Activated B cell treated with CpG ODN at 0.5 μM for 24 hours (primary cell): ENCODE results near the gene GPN1. TPM values are rescaled to one million over a fixed set of nuclear protein-coding genes. Genes with fewer than 3 reads are reported as not detected.
A peak's percentile ranks its signal among the peaks of the same experiment; 100 is the strongest.
"Not testable (repeated sequence)": the region's sequence is repeated elsewhere in the genome, so short reads cannot be mapped to it uniquely, and the experiment has no call there.

Experiments used
- ATAC-seq: fragments of 200-7000 bp; cut with Tn5 transposase; one replicate; pipeline ENCODE4 v1.10.0; 2021; ENCODE audit warnings: low read depth, mild to moderate bottlenecking, moderate library complexity
- CTCF ChIA-PET: fragments of 350-600 bp; sonication (Branson Sonifier 250); formaldehyde crosslinking; loops from one replicate; lab custom pipeline; 2021; ENCODE audit warnings: antibody characterized with exemption; lab: Charles Lee
- POLR2A ChIA-PET: fragments of 350-600 bp; sonication (Branson Sonifier 250); formaldehyde crosslinking; loops from one replicate; lab custom pipeline; 2021; ENCODE audit warnings: antibody characterized with exemption; lab: Charles Lee
- DNase-seq: peaks from one replicate; pipeline ENCODE4 v3.0.0; 2022
- H3K27ac Mint-ChIP-seq: one replicate; pipeline ENCODE4 v1.8.0; 2020; ENCODE audit warnings: mixed read lengths
- H3K27me3 Mint-ChIP-seq: one replicate; pipeline ENCODE4 v1.8.0; 2021; ENCODE audit warnings: mixed read lengths
- H3K36me3 Mint-ChIP-seq: one replicate; pipeline ENCODE4 v1.8.0; 2021; ENCODE audit warnings: low read depth, mixed read lengths
- H3K4me1 Mint-ChIP-seq: one replicate; pipeline ENCODE4 v1.8.0; 2021; ENCODE audit warnings: mixed read lengths
- H3K4me3 Mint-ChIP-seq: one replicate; pipeline ENCODE4 v1.8.0; 2020; ENCODE audit warnings: mild to moderate bottlenecking, mixed read lengths
- H3K9me3 Mint-ChIP-seq: one replicate; pipeline ENCODE4 v1.8.0; 2020; ENCODE audit warnings: mixed read lengths
- intact Hi-C: fragments of 100-400 bp; cut with micrococcal nuclease; formaldehyde crosslinking; loops from one replicate; pipeline ENCODE4 v1.15.1; 2024
- total RNA-seq: library from RNA; stranded (reverse); gene quantifications from 2 replicates; pipeline ENCODE4 v1.2.3, GENCODE V29; 2022
- TF ChIP-seq, protein P1 (sequence below): fragments of 200-600 bp; IDR thresholded peaks from one replicate; pipeline ENCODE4 v1.8.0; 2022; ENCODE audit warnings: antibody characterized with exemption, mild to moderate bottlenecking

The GPN1 gene
- total RNA-seq, 1 donor from 2014 or later = 39.3 TPM

DNA sequence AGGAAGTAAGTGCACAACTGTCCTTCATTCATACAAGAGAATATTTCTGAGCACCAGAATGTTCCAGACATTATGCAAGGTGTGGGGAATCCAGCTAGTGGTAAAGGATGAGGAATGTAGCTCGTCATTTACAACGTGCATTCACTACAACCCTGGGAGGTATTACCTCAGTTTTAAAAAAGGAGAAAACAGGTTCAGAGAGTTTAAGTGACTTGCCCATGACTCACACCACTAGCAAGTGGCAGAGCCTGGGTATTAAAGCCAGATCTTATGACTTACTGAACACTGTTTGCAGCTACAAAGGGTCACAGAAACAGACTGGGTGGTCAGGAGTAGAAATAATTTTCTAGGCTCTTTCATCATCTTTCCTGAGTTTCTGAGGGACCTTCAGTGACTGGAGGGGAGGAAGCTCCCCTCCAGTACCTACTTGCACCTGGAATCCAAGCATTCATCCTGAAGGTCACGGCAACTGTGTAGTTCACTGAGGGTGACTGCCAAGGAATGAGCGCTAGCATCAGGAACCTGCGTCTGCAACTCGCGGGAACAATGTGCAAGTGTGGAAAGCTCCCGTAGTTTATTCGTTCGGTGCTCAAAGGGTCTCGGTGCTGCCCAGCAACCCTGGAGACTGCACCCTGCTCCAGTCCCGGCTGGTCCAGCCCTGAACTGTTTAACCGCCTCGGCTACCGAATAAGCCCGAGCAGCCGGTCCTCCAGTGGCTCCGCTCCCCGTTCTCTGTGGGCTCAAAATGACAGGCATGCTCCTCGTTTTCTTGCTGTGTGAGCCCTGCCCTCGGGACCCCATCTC, 685 bp upstream of the GPN1 start:
- no peaks in the 10 kb centered on the region for H3K27me3 Mint-ChIP-seq
- TF ChIP-seq, protein P1, sequence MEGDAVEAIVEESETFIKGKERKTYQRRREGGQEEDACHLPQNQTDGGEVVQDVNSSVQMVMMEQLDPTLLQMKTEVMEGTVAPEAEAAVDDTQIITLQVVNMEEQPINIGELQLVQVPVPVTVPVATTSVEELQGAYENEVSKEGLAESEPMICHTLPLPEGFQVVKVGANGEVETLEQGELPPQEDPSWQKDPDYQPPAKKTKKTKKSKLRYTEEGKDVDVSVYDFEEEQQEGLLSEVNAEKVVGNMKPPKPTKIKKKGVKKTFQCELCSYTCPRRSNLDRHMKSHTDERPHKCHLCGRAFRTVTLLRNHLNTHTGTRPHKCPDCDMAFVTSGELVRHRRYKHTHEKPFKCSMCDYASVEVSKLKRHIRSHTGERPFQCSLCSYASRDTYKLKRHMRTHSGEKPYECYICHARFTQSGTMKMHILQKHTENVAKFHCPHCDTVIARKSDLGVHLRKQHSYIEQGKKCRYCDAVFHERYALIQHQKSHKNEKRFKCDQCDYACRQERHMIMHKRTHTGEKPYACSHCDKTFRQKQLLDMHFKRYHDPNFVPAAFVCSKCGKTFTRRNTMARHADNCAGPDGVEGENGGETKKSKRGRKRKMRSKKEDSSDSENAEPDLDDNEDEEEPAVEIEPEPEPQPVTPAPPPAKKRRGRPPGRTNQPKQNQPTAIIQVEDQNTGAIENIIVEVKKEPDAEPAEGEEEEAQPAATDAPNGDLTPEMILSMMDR = no peak
- ChIA-PET CTCF (interaction anchor here (1.0 kb wide), 1 partner anchor 54 kb away, joined by 3 read pairs; no protein-coding TSS in a partner anchor), POLR2A (interaction anchor here (0.6 to 2.1 kb wide), 12 partner anchors 36 to 1266 kb away, joined by 3 to 20 read pairs (median 6); partner anchors contain the start of genes BABAM2, EIF2B4, GTF3C2 and MPV17)
- no peak for DNase-seq
- peaks cover 12% of the 10 kb centered on the region for H3K4me1 Mint-ChIP-seq
- H3K4me3 Mint-ChIP-seq = no peak overlapping the region
- intact Hi-C loops = loop anchor here (1.0 to 10.0 kb wide), 8 partner anchors 139 to 557 kb away; partner anchors contain the start of genes ATRAID, EIF2B4, GTF3C2 and IFT172
- no peak overlapping the region for H3K27ac Mint-ChIP-seq
- no peaks in the 10 kb centered on the region for H3K9me3 Mint-ChIP-seq
- peak; percentile 35 for ATAC-seq
- peaks cover 41% of the 10 kb centered on the region for H3K36me3 Mint-ChIP-seq

DNA sequence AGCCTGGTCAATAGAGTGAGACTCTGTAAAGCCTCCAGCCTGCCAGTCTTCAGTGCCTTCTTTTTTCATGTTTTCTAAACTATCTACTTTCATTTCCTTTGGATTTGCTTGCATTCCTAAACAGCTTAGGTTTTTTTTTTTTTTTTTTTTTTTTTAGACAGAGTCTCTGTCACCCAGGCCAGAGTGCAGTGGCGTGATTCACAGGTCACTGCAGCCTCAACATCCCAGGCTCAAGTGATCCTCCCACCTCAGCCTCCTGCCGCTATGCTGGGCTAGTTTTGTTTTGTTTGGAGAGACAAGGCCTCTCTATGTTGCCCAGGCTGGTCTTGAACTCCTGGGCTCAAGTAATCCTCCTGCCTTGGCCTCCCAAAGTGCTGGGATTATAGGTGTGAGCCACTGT, 1.4 kb downstream of the GPN1 start:
- POLR2A ChIA-PET, H3K27ac Mint-ChIP-seq, H3K27me3 Mint-ChIP-seq, DNase-seq, ATAC-seq, intact Hi-C loops, H3K9me3 Mint-ChIP-seq, H3K4me3 Mint-ChIP-seq, CTCF ChIA-PET: not testable (repeated sequence)
- peaks cover 43% of the 10 kb centered on the region for H3K36me3 Mint-ChIP-seq
- H3K4me1 Mint-ChIP-seq = peaks cover 12% of the 10 kb centered on the region

GRCh38 chr2:27634291-27634690, 5.4 kb downstream of the GPN1 start:
- intact Hi-C loops = no loop called here
- Mint-ChIP-seq H3K27me3 (no peaks in the 10 kb centered on the region), H3K27ac (no peak overlapping the region), H3K9me3 (no peaks in the 10 kb centered on the region), H3K36me3 (peaks cover 72% of the 10 kb centered on the region), H3K4me1 (peaks cover 2% of the 10 kb centered on the region), H3K4me3 (no peak overlapping the region)
- TF ChIP-seq, protein P1 = no peak
- POLR2A ChIA-PET = no interaction called here
- ATAC-seq = no peak
- no peak for DNase-seq
- CTCF ChIA-PET = no interaction called here

- DNase-seq (no peak), ATAC-seq (no peak)
- ChIA-PET CTCF (no interaction called here), POLR2A (interaction anchor here (0.6 kb wide), 1 partner anchor 45 kb away, joined by 4 read pairs; no protein-coding TSS in a partner anchor)
- H3K36me3 Mint-ChIP-seq = peaks cover 79% of the 10 kb centered on the region
- H3K9me3 Mint-ChIP-seq = no peaks in the 10 kb centered on the region
- TF ChIP-seq, protein P1 = no peak
- intact Hi-C loops = no loop called here
- no peaks in the 10 kb centered on the region for H3K4me1 Mint-ChIP-seq
- H3K4me3 Mint-ChIP-seq = no peak overlapping the region
- H3K27me3 Mint-ChIP-seq = no peaks in the 10 kb centered on the region
- H3K27ac Mint-ChIP-seq = no peak overlapping the region
Measured at GRCh38 chr2:27636766-27637165, 7.9 kb downstream of the GPN1 start.

- Mint-ChIP-seq H3K4me1 (no peaks in the 10 kb centered on the region), H3K27ac (no peak overlapping the region), H3K36me3 (peaks cover 80% of the 10 kb centered on the region), H3K27me3 (no peaks in the 10 kb centered on the region), H3K9me3 (no peaks in the 10 kb centered on the region), H3K4me3 (no peak overlapping the region)
- ATAC-seq = no peak
- TF ChIP-seq, protein P1 = no peak
- intact Hi-C loops = no loop called here
- CTCF ChIA-PET = no interaction called here
- no peak for DNase-seq
- POLR2A ChIA-PET = no interaction called here
Measured at GRCh38 chr2:27638037-27638637, 9.3 kb downstream of the GPN1 start.
